HG03097 (cell line): ENCODE results near the gene COLEC12.
A peak's percentile ranks its signal among the peaks of the same experiment; 100 is the strongest.
"Not testable (repeated sequence)": the region's sequence is repeated elsewhere in the genome, so short reads cannot be mapped to it uniquely, and the experiment has no call there.

ENCODE experiments used
- ATAC-seq: cut with Tn5 transposase; IDR thresholded peaks from one replicate; pipeline ENCODE4 v1.9.1; 2021; ENCODE audit not compliant: unreplicated experiment, low FRiP score

Gene COLEC12

DNA sequence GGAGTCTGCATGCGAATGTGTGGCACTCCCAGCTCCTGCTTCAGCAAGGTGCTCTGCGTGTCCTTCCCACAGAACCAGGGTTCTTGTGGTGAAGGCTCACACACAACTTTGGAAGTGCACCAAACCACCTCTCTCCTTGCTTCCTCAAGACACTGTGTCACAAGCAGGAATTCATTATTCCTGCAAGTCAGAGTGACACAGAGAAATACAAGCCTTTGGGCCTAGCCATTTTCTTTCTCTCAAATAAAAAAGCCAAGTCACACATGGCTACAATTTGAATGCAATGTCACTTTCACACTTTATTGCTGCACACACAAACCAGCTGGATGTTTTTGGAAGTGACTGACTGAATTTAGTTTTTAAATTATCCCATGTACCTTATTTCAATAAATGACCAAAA lies 202.6 kb downstream of the COLEC12 start:
- ATAC-seq, result no peak

DNA sequence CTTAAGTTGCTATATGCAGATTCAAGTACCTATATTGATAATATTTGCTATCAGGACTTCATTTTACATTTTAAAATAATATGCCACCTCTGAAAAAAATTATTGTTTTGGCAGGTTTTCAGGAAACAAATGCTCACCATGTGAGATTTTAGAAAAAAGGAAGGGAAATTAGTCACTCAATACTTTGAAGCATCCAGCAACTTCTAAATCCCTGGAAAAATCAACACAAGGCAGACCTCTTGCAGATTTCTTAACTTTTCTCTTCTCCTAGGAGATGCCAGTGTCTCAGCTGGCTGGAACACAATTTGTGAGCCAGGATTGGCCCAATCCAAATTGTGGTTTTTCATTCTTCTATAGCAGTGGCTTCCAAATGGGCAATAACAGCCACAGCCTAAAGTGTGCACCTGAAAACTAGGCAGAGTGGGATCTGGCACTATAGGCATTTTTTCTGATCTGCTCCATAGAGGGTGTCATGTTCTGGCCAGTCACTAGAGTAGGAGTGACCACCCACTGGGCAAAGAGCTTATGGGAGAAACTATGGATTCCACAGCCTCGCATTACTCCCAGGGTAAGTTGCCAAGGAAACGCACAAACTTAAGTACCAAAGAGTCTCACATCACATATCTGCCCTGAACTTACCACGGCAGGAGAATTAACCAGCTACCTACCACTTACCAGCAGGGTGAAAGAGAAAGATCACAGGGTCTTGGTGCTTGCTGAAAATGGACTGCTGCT lies 204.6 kb downstream of the COLEC12 start:
- ATAC-seq, result no peak

DNA sequence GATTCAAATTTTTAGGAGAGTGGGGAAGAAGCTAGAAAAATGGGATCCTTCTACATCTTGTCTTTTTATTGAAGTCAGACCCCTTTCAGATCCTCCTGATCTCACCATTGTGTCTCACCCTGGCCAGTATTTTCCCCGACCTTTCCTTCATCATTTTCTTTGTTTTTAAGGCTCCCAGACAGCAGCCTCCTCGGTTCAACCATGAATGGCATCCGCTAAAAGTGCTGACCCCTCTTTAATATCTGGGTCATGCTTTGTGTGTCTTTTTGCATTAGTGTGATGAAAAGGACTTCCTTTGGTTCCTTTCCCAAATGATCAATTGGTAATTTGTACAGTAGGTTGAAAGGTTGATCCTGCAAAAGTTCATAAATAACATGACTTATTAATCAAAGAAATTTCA lies 205.9 kb downstream of the COLEC12 start:
- no peak for ATAC-seq

DNA sequence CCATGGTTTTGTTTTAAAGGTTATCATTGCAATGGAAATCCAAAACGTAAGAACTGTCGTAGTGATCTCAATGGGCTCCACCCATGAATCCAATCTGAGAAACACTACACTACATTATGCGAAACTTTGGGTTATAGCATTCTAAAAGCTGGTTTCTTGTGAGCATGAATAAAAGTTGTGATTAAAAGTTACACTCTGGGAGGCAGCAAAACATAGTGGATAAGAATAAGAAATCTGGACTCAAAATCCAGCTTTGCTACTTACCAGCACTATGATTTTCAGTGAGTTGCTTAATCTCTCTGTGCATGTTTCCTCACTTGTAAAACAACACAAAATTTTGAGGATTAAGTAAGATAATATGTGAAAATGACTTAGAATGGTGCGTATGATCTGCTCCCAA lies 207.0 kb downstream of the COLEC12 start:
- no peak for ATAC-seq

DNA sequence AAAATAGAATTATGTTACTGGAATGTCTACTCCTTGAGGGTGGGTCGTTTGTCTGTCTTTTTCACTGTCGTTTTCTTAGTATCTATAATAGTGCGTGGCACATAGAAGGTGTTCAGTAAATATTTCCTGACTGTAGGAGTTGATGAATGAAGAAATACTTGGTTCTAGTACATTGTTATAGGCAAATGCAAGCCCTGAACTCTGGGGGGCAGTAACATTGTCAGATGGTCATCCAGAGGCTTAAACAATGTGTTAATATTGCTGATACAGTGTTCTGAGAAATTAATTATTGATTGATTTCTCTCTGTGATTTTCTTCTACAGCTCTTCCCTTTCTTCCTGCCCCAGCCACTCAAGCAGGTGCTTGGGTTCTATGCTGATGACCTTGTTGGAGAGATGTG lies 208.2 kb downstream of the COLEC12 start:
- ATAC-seq, result no peak

DNA sequence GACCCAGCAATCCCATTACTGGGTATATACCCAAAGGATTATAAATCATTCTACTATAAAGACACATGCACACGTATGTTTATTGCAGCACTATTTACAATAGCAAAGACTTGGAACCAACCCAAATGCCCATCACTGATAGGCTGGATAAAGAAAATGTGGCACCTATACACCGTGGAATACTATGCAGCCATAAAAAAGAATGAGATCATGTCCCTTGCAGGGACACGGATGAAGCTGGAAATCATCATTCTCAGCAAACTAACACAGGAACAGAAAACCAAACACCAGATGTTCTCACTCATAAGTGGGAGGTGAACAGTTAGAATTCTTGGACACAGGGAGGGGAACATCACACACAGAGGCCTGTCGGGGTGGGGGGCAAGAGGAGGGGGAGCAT lies 210.5 kb downstream of the COLEC12 start:
- not testable (repeated sequence) for ATAC-seq

DNA sequence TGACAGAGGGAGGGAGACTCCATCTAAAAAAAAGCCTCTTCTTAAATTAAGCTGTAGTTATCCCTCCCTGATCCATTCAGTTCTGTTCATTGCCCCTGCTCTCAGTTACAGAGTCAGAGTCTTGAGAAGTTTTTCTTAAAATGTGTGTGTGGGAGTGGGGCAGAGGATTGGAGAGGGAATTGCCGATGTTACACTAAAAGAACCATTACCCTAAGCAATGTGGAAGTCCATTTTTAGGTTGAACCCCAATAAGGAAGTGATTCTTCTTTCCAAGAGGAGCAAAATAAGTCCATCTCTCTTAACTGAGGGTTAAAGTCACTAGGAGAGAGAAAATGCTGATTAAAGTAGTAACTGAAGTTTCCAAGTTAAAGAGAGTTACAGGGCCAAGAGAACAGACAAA lies 211.5 kb downstream of the COLEC12 start:
- ATAC-seq, result no peak

DNA sequence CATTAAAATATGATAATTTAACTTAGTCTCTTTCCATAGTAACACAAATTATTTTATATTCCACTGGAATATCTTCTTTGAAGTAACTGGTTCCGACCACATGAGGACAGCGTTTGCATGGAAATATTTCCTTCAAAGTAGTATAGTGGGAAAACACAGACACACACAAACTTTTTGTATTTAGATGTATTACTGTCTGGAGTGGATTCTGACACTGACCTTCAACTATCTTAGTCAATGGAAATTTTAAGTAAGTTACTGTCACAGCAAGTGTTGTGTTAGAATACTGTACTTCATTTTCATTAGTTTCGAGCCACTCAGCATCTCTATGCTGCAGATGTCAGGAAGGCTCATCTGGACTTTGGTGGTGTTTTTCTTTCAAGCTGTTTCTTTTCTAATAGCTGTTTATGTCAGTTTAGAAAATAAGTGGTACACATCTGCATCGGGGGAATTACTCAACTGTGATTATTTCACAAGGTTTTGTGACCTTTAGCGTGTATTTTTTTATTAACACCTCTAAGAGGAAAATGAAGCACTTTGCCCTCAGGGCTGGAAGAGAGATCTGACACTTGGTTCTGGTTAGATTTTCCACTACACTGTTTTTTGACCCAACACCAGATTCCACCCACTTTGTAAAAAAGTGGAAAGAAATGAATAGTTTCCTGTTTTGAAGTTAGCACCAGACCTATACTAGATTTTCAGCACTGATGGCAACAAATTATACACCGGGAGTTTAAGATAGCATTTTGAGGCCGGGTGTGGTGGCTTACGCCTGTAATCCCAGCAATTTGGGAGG lies 213.8 kb downstream of the COLEC12 start:
- no peak for ATAC-seq

DNA sequence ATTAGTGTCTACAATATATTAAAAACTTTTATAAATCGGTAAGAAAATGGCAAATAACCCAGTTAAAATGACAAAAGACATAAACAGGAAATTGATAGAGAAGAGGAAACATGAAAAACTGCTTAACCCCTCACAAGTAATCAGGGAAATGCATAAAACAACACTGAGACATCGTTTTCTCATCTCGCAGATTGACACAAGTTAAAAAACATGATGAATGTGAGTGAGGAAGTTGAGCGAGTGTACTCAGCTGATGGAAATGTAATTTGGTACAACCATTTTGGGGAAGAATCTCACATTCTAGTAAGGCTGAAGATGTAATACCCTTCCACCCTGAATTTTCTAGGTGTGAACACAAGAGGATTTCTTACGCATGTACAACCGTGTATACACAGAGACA lies 214.7 kb downstream of the COLEC12 start:
- ATAC-seq, result no peak

DNA sequence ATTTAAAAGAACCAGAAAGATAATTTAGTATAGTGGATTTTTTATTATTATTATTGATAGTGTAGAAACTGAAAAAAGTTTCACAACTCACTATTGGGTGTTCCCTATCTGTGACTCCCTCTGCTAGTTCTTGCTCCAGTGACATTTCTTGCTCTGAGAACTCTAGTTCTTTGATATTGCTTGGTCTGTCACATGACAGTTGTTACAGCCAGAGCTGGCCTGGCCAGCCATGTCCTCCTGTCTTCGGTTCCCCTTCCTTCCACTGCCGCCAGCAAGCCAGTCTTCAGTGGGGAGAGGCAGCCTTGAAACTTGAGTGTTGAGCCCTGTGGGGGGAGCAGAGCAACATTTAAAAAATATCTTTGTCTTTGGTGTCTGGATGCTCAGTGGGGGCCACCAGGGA lies 225.0 kb downstream of the COLEC12 start:
- ATAC-seq, result no peak

DNA sequence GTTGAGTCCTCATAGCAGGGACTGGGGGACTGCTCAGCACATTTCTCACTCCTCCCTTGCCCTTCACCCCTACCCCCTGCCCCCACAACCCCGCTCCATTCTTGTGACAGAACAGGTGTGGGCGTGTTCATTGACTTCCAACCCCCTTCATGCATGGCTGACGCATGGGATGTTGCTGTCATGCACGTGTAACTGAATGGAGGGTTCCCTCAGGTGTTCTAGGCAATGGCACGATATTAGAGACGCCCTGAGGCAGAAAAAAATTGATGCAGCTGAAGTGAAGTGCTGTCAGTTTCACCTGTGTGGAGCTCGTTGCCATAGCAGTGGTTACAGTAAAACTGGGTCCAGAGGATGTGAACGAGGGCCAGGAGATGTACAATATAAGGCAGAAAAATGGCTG lies 226.2 kb downstream of the COLEC12 start:
- no peak for ATAC-seq

DNA sequence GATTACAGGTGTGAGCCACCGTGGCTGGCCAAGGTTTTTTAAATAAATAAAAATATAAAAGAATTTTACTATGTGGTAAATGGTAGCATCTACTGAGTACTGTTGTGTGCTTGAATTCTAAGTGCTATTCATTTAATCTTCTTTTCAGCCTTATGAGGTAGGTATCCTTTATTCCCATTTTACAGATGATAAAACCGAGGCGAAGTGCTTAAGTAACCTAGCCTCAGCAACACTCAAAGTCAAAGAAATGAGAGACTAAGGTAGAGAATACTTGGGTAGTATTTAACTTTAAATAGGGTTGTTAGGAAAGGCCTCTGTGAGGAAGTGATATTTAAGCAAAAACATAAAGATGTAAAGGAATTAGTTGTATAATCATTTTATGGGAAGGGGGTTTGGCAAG lies 227.0 kb downstream of the COLEC12 start:
- ATAC-seq, result no peak

DNA sequence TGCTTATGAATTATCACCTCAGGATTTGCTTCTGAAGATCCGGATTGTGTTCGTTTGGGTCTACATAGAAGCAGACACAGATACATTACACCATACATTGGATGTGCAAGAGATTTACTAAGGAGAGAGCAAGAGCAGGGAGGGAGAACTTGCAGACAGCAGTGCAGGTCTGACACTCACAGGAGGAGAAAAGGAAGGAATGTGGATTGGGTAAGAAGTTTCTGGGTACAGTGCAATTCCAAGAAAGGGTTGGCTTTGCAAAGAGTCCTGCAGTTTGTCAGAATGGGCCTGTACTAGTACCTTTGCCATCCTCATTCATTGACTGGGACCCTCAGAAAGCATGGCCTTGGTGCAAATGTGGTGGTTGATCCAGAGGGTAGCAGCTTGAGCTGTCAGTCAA lies 227.9 kb downstream of the COLEC12 start:
- no peak for ATAC-seq

DNA sequence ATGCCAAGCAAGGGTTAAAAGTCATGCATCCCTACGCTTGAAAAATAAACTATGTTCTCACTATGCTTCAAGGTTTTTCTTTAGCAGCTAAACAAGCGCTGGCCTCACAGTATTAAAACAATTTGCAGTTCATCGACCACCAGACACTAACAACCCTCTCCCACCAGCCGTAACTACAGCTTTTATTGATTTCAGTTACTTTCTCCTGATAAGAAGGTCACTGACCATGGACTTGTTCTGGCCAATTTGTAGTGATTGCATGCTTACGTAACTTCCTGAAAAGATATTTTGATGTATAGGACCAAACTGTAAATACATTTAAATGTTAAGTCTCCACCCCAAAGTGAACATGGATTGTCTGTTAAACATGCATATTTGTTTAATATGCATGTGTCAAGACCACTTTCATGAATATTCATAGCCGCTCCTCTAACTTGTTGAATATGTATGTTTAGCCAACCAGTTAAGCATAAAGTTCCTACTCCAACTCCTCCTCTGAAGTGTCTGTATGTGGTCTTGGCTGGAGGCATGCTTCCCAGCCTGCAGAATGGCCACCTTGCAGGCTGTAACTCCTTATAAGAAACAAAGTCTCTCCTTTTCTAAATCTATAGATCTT lies 230.9 kb downstream of the COLEC12 start:
- ATAC-seq, result no peak

DNA sequence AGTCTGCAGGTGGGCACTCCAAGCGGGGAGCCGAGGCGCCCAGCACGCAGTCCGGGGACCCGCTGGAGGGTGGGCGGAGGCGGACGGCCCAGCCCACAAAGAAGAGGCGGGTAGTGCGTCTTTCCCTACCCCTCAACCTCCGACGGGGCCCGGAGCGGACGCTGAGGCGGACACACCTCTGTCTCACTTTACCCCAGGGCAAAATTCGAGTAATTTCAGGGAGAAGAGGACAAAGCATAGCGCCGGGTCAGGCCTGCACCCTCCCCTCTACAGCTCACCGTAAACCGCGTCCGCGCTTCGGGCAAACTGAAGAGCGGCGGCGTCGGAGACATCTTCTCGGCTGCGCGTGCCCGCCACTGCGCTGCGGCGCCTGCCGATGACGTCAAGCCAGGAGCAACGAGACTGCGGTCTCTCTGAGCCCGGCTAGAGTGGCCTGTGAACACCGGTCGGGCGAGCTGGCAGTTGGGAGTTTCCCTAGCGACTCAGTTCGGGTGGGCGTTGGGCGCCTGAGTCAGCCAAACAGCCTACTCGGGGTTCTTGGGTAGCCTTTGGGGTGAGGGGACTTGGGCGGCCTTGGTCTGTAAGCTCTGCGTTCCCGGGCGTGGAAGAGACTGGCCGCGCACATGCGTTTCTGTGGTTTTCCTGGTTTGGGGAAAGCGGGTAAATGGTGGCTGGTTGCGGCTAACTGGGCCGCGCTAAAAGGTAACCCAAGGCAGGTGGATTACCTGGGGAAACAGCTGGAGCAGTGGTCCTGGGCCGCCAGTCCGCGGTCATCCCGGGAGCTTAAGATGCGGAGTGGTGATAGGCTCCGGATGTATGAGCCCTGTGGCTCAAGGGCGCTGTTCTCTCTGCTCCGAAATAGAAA lies 232.6 kb downstream of the COLEC12 start, which contains the start of gene THOC1:
TSS of gene THOC1 (minus strand) at position 360 of the 865 bp plus-strand sequence. CDS start at position 332, 28 bp downstream.
- peak; percentile 86 for ATAC-seq

DNA sequence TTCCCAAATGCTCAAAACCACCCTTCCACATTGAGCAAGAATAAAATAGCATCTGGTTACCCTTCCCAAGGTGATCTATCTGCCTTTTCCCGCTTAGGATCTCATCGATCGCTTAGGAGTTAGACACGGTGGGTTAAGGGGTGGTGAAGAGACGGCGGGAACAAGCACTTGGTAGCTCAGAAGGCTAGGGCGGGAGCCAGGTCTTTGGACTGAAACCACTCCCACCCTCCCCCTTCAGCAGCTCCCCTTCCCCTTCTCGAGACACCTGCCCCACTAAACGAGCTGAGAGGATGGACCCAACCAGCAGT lies 233.2 kb downstream of the COLEC12 start:
- no peak for ATAC-seq
